DOHH2 (cell line): Measurements from ENCODE around the gene ENOPH1.

Experiments used
- H3F3A ChIP-seq: fragments of 200-600 bp; sonication (generic), shearing (Covaris generic); 2 replicates; pipeline ENCODE4 v1.6.0; 2016; ENCODE audit warnings: antibody characterized with exemption, mild to moderate bottlenecking; ENCODE audit not compliant: control insufficient read depth, insufficient read depth
- H3K27ac ChIP-seq: fragments of 200-600 bp; sonication (generic); 2 replicates; pipeline ENCODE4 v1.5.1; 2014; ENCODE audit warnings: low read depth, mild to moderate bottlenecking, low read length, moderate library complexity
- H3K27me3 ChIP-seq: fragments of 200-600 bp; sonication (generic); 2 replicates; pipeline ENCODE4 v1.6.1; 2014; ENCODE audit warnings: mild to moderate bottlenecking, low read length, mixed read lengths; ENCODE audit not compliant: control insufficient read depth
- H3K36me3 ChIP-seq: fragments of 200-600 bp; sonication (generic); 2 replicates; pipeline ENCODE4 v1.6.1; 2014; ENCODE audit warnings: mild to moderate bottlenecking, low read length, moderate library complexity, mixed read lengths; ENCODE audit not compliant: control insufficient read depth
- H3K4me1 ChIP-seq: fragments of 200-600 bp; sonication (generic); 2 replicates; pipeline ENCODE4 v1.6.1; 2014; ENCODE audit warnings: mild to moderate bottlenecking, low read length, mixed read lengths; ENCODE audit not compliant: control insufficient read depth
- H3K4me2 ChIP-seq: fragments of 200-600 bp; sonication (generic); 2 replicates; pipeline ENCODE4 v1.6.0; 2014; ENCODE audit warnings: mild to moderate bottlenecking, low read length, moderate library complexity
- H3K4me3 ChIP-seq: fragments of 200-600 bp; sonication (generic); 2 replicates; pipeline ENCODE4 v1.5.1; 2014; ENCODE audit warnings: mild to moderate bottlenecking, low read length, mixed read lengths
- H3K79me2 ChIP-seq: fragments of 200-600 bp; sonication (generic); 2 replicates; pipeline ENCODE4 v1.6.1; 2014; ENCODE audit warnings: mild to moderate bottlenecking, low read length, mixed read lengths; ENCODE audit not compliant: control insufficient read depth
- H3K9me2 ChIP-seq: fragments of 200-600 bp; sonication (generic); replicated peaks from 2 replicates; pipeline ENCODE4 v1.6.1; 2014; ENCODE audit warnings: mild to moderate bottlenecking, low read length, mixed read lengths; ENCODE audit not compliant: control insufficient read depth
- H3K9me3 ChIP-seq: fragments of 200-600 bp; sonication (generic); 2 replicates; pipeline ENCODE4 v1.6.1; 2014; ENCODE audit warnings: antibody characterized with exemption, low read length, mixed read lengths; ENCODE audit not compliant: control insufficient read depth, insufficient read depth
- H4K20me1 ChIP-seq: fragments of 200-600 bp; sonication (generic); 2 replicates; pipeline ENCODE4 v1.6.0; 2014; ENCODE audit warnings: low read depth, mild to moderate bottlenecking, antibody characterized with exemption, low read length, moderate library complexity; ENCODE audit not compliant: control insufficient read depth, insufficient read depth
- CTCF ChIP-seq: fragments of 200-600 bp; sonication (generic); IDR thresholded peaks from one replicate; pipeline ENCODE4 v1.5.1; 2014; ENCODE audit warnings: antibody characterized with exemption, mild to moderate bottlenecking, low read depth, low read length; ENCODE audit not compliant: poor library complexity, severe bottlenecking
- EZH2phosphoT487 ChIP-seq: fragments of 200-600 bp; sonication (generic); IDR thresholded peaks from 2 replicates; pipeline ENCODE4 v1.6.1; 2017; ENCODE audit warnings: borderline replicate concordance, mild to moderate bottlenecking, antibody characterized with exemption, low read length, moderate library complexity, mixed read lengths

The ENOPH1 gene

GRCh38 chr4:82437285-82438005 is 7.1 kb downstream of the ENOPH1 start:
- peaks cover 100% of the 10 kb centered on the region for H3K79me2 ChIP-seq
- no peak overlapping the region for H3K4me3 ChIP-seq
- H3K36me3 ChIP-seq = peaks cover 84% of the 10 kb centered on the region
- H3K4me2 ChIP-seq = peak overlapping the region; percentile 26
- peaks cover 29% of the 10 kb centered on the region for H4K20me1 ChIP-seq
- no peaks in the 10 kb centered on the region for H3K9me3 ChIP-seq
- no peaks in the 10 kb centered on the region for H3F3A ChIP-seq
- H3K27ac ChIP-seq = no peak overlapping the region
- H3K27me3 ChIP-seq = no peaks in the 10 kb centered on the region
- no peaks in the 10 kb centered on the region for H3K9me2 ChIP-seq
- peaks cover 60% of the 10 kb centered on the region for H3K4me1 ChIP-seq
- TF ChIP-seq EZH2phosphoT487 (no peak), CTCF (no peak)

GRCh38 chr4:82439088-82439487 is 8.7 kb downstream of the ENOPH1 start:
- peaks cover 23% of the 10 kb centered on the region for H4K20me1 ChIP-seq
- no peaks in the 10 kb centered on the region for H3K27me3 ChIP-seq
- peaks cover 46% of the 10 kb centered on the region for H3K4me1 ChIP-seq
- H3F3A ChIP-seq = no peaks in the 10 kb centered on the region
- no peaks in the 10 kb centered on the region for H3K9me3 ChIP-seq
- H3K79me2 ChIP-seq = peaks cover 100% of the 10 kb centered on the region
- no peak overlapping the region for H3K4me2 ChIP-seq
- H3K4me3 ChIP-seq = no peak overlapping the region
- H3K9me2 ChIP-seq = no peaks in the 10 kb centered on the region
- H3K27ac ChIP-seq = no peak overlapping the region
- peaks cover 72% of the 10 kb centered on the region for H3K36me3 ChIP-seq
- TF ChIP-seq EZH2phosphoT487 (no peak), CTCF (no peak)

GRCh38 chr4:82447886-82448285 is 17.5 kb downstream of the ENOPH1 start:
- Histone ChIP-seq H3K4me1 (no peaks in the 10 kb centered on the region), H4K20me1 (0 out of 2 replicates have a peak, but pooled peaks cover 4% of the 10 kb centered on the region), H3F3A (no peaks in the 10 kb centered on the region), H3K36me3 (peaks cover 68% of the 10 kb centered on the region), H3K79me2 (peaks cover 77% of the 10 kb centered on the region), H3K4me2 (no peak overlapping the region), H3K9me3 (no peaks in the 10 kb centered on the region), H3K9me2 (no peaks in the 10 kb centered on the region), H3K27me3 (no peaks in the 10 kb centered on the region), H3K4me3 (no peak overlapping the region), H3K27ac (no peak overlapping the region)
- TF ChIP-seq CTCF (no peak), EZH2phosphoT487 (no peak)
